GM15510 (cell line): Measurements from ENCODE around the gene RARRES1.

ENCODE experiments used
- POLR2A ChIP-seq: IDR thresholded peaks from 3 replicates; pipeline ENCODE4 v1.6.1; 2011; ENCODE audit warnings: borderline replicate concordance; ENCODE audit not compliant: insufficient read length; ENCODE audit errors: extremely low read depth

Gene RARRES1

GRCh38 chr3:158747417-158747816 is 15.2 kb upstream of the RARRES1 start:
- no peak for TF ChIP-seq POLR2A

- no peak for TF ChIP-seq POLR2A
Observed at GRCh38 chr3:158745551-158745950, 13.3 kb upstream of the RARRES1 start.

- no peak for TF ChIP-seq POLR2A
Observed at GRCh38 chr3:158744567-158745288, 12.5 kb upstream of the RARRES1 start.

- TF ChIP-seq POLR2A, result no peak
Observed at GRCh38 chr3:158743664-158744566, 11.7 kb upstream of the RARRES1 start.

- no peak for TF ChIP-seq POLR2A
Observed at GRCh38 chr3:158742871-158743663, 10.8 kb upstream of the RARRES1 start.

GRCh38 chr3:158739661-158740060 is 7.4 kb upstream of the RARRES1 start:
- TF ChIP-seq POLR2A, result no peak

GRCh38 chr3:158739078-158739477 is 6.8 kb upstream of the RARRES1 start:
- no peak for TF ChIP-seq POLR2A

- TF ChIP-seq POLR2A, result no peak
Observed at GRCh38 chr3:158738653-158739052, 6.4 kb upstream of the RARRES1 start.

GRCh38 chr3:158737976-158738615 is 5.8 kb upstream of the RARRES1 start:
- TF ChIP-seq POLR2A, result no peak

GRCh38 chr3:158737410-158737809 is 5.2 kb upstream of the RARRES1 start:
- TF ChIP-seq POLR2A, result no peak

- TF ChIP-seq POLR2A, result no peak
Observed at GRCh38 chr3:158735296-158736033, 3.2 kb upstream of the RARRES1 start.

- TF ChIP-seq POLR2A, result no peak
Observed at GRCh38 chr3:158733656-158734055, 1.4 kb upstream of the RARRES1 start.

GRCh38 chr3:158732856-158733200 is 571 bp upstream of the RARRES1 start:
- TF ChIP-seq POLR2A, result no peak

- TF ChIP-seq POLR2A, result no peak
Observed at GRCh38 chr3:158731486-158731885, 771 bp downstream of the RARRES1 start.
